Type B pancreatic cell (in vitro differentiated cells): ENCODE measurements around the gene HK1. TPM values are rescaled to one million over a fixed set of nuclear protein-coding genes. Genes with fewer than 3 reads are reported as not detected.
A peak's percentile ranks its signal among the peaks of the same experiment; 100 is the strongest.

Experiments
- DNase-seq: peaks from one replicate; pipeline ENCODE4 v3.0.0; 2021; ENCODE audit warnings: mixed read lengths; ENCODE audit not compliant: unreplicated experiment; ENCODE audit errors: extremely low spot score
- H3K27ac Mint-ChIP-seq: 2 replicates; pipeline ENCODE4 v1.8.0; 2021; ENCODE audit warnings: mild to moderate bottlenecking, mixed read lengths
- H3K27me3 Mint-ChIP-seq: 2 replicates; pipeline ENCODE4 v1.8.0; 2021; ENCODE audit warnings: mixed read lengths
- H3K36me3 Mint-ChIP-seq: 2 replicates; pipeline ENCODE4 v1.8.0; 2021; ENCODE audit warnings: mixed read lengths
- H3K4me1 Mint-ChIP-seq: one replicate; pipeline ENCODE4 v1.8.0; 2021; ENCODE audit warnings: mixed read lengths; ENCODE audit not compliant: unreplicated experiment
- H3K4me3 Mint-ChIP-seq: 2 replicates; pipeline ENCODE4 v1.8.0; 2021; ENCODE audit warnings: mild to moderate bottlenecking, mixed read lengths
- H3K9me3 Mint-ChIP-seq: 2 replicates; pipeline ENCODE4 v1.8.0; 2021; ENCODE audit warnings: mixed read lengths
- total RNA-seq: library from RNA; stranded (reverse); gene quantifications from 2 replicates; pipeline ENCODE4 v1.2.1, GENCODE V29; 2021; ENCODE audit warnings: low replicate concordance
- TF ChIP-seq, protein P1 (sequence below): fragments of 200-600 bp; sonication (generic); conservative IDR thresholded peaks from 2 replicates; pipeline ENCODE4 v1.5.0; 2021; ENCODE audit warnings: antibody characterized with exemption, mild to moderate bottlenecking

Gene HK1
- total RNA-seq, 1 donor from 2014 or later = 60.8 TPM

DNA sequence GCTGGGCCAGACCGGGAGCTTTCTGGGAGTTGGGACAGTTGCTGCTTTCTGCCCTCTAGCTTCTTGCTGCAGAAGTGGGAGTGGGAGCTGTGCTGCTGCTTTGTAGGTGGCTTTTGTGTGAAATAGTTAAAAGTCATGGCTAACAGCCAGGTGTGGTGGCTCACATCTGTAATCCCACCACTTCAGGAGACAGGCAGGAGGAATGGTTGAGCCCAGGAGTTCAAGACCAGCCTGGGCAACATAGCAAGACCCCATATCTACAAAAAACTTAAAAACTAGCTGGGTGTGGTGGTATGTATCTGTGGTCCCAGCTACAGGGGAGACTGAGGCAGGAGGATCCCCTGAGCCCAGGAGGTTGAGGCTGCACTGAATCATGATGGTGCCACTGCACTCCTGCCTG lies 124.8 kb downstream of the HK1 start:
- no peak overlapping the region for H3K27ac Mint-ChIP-seq
- H3K36me3 Mint-ChIP-seq = peaks cover 17% of the 10 kb centered on the region
- TF ChIP-seq, protein P1, sequence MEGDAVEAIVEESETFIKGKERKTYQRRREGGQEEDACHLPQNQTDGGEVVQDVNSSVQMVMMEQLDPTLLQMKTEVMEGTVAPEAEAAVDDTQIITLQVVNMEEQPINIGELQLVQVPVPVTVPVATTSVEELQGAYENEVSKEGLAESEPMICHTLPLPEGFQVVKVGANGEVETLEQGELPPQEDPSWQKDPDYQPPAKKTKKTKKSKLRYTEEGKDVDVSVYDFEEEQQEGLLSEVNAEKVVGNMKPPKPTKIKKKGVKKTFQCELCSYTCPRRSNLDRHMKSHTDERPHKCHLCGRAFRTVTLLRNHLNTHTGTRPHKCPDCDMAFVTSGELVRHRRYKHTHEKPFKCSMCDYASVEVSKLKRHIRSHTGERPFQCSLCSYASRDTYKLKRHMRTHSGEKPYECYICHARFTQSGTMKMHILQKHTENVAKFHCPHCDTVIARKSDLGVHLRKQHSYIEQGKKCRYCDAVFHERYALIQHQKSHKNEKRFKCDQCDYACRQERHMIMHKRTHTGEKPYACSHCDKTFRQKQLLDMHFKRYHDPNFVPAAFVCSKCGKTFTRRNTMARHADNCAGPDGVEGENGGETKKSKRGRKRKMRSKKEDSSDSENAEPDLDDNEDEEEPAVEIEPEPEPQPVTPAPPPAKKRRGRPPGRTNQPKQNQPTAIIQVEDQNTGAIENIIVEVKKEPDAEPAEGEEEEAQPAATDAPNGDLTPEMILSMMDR = no peak

DNA sequence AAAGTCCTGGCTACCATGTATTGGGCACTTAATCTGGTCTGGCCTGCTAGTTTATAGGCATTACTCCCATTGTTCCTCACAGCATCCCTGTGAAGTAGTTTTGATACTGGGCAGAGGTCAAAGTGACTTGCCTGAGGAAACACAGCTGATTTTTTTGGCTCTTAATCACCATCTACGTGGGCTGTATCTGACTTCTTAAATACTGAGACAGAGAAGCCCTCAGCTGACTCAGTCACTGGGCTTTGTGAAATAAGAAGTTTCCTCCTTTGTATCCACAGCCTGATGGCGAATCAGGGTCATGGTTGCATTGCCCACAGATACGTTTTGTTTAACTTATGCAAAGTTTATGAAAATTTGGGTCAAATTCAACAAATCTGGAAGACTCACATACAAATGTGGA lies 125.2 kb downstream of the HK1 start:
- no peak for DNase-seq
- Mint-ChIP-seq H3K9me3 (no peaks in the 10 kb centered on the region), H3K4me1 (peaks cover 9% of the 10 kb centered on the region), H3K36me3 (peaks cover 16% of the 10 kb centered on the region), H3K27ac (no peak overlapping the region), H3K4me3 (no peak overlapping the region), H3K27me3 (no peaks in the 10 kb centered on the region)
- TF ChIP-seq, protein P1 = no peak

More for the DNA sequence above, 124.8 kb downstream of the HK1 start:
- H3K4me1 Mint-ChIP-seq = peaks cover 5% of the 10 kb centered on the region
- no peak for DNase-seq
- H3K27me3 Mint-ChIP-seq = no peaks in the 10 kb centered on the region
- H3K9me3 Mint-ChIP-seq = no peaks in the 10 kb centered on the region
- H3K4me3 Mint-ChIP-seq = no peak overlapping the region

DNA sequence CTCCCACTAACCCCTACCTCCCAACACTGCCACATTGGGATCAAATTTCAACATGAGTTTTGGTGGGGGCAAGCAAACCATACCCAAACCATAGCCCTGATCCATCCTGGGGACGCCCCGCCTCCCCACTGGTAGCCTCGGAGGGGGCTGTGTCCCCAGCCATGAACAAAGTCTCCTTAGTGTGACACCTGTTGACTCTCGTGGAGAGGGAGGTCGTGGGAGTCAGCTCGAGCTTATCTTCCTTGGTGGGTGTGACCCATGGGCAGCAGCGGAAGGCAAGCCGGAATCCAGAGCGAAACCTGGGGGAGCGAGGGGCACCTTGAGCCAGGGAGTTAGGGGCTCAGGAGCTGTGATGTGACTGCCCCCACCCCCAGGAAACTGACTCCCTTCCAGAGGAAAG lies 126.5 kb downstream of the HK1 start:
- Mint-ChIP-seq H3K4me1 (peaks cover 9% of the 10 kb centered on the region), H3K27ac (no peak overlapping the region), H3K27me3 (no peaks in the 10 kb centered on the region), H3K4me3 (no peak overlapping the region), H3K9me3 (no peaks in the 10 kb centered on the region), H3K36me3 (peaks cover 11% of the 10 kb centered on the region)
- DNase-seq = no peak
- TF ChIP-seq, protein P1 = no peak

DNA sequence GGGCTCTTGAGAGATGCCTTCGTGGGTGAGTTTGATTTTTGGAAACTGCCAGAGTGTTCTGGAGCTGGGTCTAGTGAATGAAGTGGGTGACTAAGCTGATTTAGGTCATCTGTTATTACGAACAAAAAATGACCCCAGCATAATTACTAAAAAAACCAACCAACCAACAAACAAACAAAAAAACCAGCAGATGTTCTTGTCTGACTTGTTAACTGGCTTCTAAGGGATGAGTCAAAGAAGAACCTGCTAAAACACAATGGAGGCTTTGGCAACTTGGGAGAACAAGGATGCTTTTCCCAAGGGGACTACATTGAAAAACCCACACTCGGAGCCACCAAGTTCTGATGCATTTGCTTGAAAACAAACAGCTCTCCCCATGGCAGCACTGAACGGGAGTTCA lies 126.9 kb downstream of the HK1 start:
- Mint-ChIP-seq H3K27ac (no peak overlapping the region), H3K27me3 (no peaks in the 10 kb centered on the region)
- TF ChIP-seq, protein P1 = no peak

DNA sequence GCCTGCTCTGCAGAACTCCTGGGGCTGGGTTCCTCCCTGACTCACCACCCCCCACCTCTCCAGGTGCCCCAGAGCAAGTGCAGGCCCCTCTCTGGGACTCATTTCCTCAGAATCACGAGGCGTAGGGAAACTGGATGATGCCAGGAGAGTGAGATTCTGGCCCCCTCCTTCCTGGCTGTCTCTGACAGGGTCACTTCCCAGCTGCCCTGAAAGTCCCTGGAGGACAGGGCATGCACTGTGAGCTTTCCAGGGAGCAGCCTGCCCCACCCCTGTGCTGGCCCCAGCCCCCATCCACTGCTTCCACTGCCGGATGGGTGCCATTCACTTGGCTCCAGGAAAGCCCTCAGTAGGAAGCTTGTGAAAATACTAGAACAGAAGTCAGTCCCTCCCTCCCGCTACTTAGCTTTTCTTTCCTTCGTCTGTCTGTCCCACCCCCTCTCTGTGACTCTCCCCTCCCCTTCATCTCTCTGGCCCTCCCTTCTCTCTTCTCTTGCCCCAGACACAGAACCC lies 128.1 kb downstream of the HK1 start:
- Mint-ChIP-seq H3K4me1 (peaks cover 17% of the 10 kb centered on the region), H3K9me3 (no peaks in the 10 kb centered on the region), H3K4me3 (no peak overlapping the region), H3K27me3 (no peaks in the 10 kb centered on the region), H3K36me3 (peaks cover 11% of the 10 kb centered on the region), H3K27ac (peak overlapping the region; percentile 50)
- TF ChIP-seq, protein P1 = no peak
- DNase-seq = no peak

More for the DNA sequence above, 126.9 kb downstream of the HK1 start:
- H3K4me3 Mint-ChIP-seq = no peak overlapping the region
- no peaks in the 10 kb centered on the region for H3K9me3 Mint-ChIP-seq
- H3K36me3 Mint-ChIP-seq = peaks cover 11% of the 10 kb centered on the region
- peaks cover 9% of the 10 kb centered on the region for H3K4me1 Mint-ChIP-seq
- no peak for DNase-seq
